Measurements from ENCODE around the gene SIRT1. TPM values are rescaled to one million over a fixed set of nuclear protein-coding genes. Genes with fewer than 3 reads are reported as not detected.

SIRT1 gene
- total and polyA plus RNA-seq, 2 of the 8 experiments (the other 6 are each of a cell fraction or from before 2014, with no cell fraction given): 22.6 to 70.9 TPM

- Histone ChIP-seq H3K9me3 (ENCODE audit: insufficient read depth in 2 of 2, low read depth in 1 of 2, low read length in 1 of 2) (no peaks in the 10 kb centered on the region), H3K4me2 (ENCODE audit: insufficient read depth in 1 of 2, low read depth in 2 of 2, low read length in 2 of 2) (no peak overlapping the region), H4K20me1 (replicated peaks in 1 of 2; ENCODE audit: control insufficient read depth in 1 of 2, insufficient read depth in 2 of 2, low read length in 2 of 2) (no peaks in the 10 kb centered on the region), H3K27me3 (replicated peaks in 1 of 4; ENCODE audit: control insufficient read depth in 3 of 4, extremely low read depth in 1 of 4, insufficient read depth in 3 of 4, low read length in 3 of 4) (no peaks in the 10 kb centered on the region), H3K23ac (ENCODE audit: insufficient read length) (no peak overlapping the region), H2AFZ (ENCODE audit: low read length) (no peak overlapping the region), H3K79me1 (ENCODE audit: low read depth, low read length) (no peaks in the 10 kb centered on the region), H3K56ac (replicated peaks; ENCODE audit: insufficient read length, low read depth, low read length) (no peak overlapping the region), H3K23me2 (ENCODE audit: low read depth, low read length) (peaks cover 2% of the 10 kb centered on the region; the same call in 1 of the 2 replicates), H2BK20ac (ENCODE audit: low read length) (no peak overlapping the region), H2BK12ac (ENCODE audit: low read depth, low read length) (no peak overlapping the region), H4K5ac (ENCODE audit: insufficient read length, low read depth, low read length) (no peak overlapping the region), H2BK120ac (replicated peaks; ENCODE audit: low read depth, low read length) (no peak overlapping the region), H3K9ac (replicated peaks in 1 of 4; ENCODE audit: extremely low read depth in 1 of 4, low read depth in 3 of 4, low read length in 3 of 4) (no peak overlapping the region), H3K79me2 (ENCODE audit: control insufficient read depth in 1 of 2, insufficient read depth in 2 of 2, low read length in 2 of 2) (no peaks in the 10 kb centered on the region; a peak in 1 of 4 replicates), H4K91ac (replicated peaks; ENCODE audit: insufficient read length, low read length) (no peak overlapping the region), H3K14ac (ENCODE audit: insufficient read length) (no peak overlapping the region), H2BK5ac (ENCODE audit: low read depth, low read length) (no peak overlapping the region), H4K8ac (ENCODE audit: extremely low read depth, insufficient read depth, low read length) (no peak overlapping the region), H2BK15ac (ENCODE audit: low read length) (no peak overlapping the region), H3K4ac (replicated peaks; ENCODE audit: insufficient read length, low read depth, low read length) (no peak overlapping the region), H3K4me3 (ENCODE audit: extremely low read depth in 1 of 4, insufficient read depth in 2 of 4, low read depth in 3 of 4, low read length in 4 of 4) (no peak overlapping the region), H3K27ac (ENCODE audit: low read depth, low read length) (no peak overlapping the region), H2AK5ac (ENCODE audit: low read depth, low read length) (no peak overlapping the region), H3K4me1 (replicated peaks in 1 of 4; ENCODE audit: control insufficient read depth in 3 of 4, insufficient read depth in 4 of 4, low read length in 3 of 4) (no peaks in the 10 kb centered on the region), H3K18ac (ENCODE audit: extremely low read depth, low read length) (no peak overlapping the region), H3K36me3 (ENCODE audit: control insufficient read depth in 2 of 4, insufficient read depth in 4 of 4, low read length in 3 of 4) (no peaks in the 10 kb centered on the region)
- DNase-seq (ENCODE audit: low read depth in 1 of 2, low spot score in 2 of 2) (no peak), FAIRE-seq (no peak)
- 91% methylated on average over 2 of the region's 2 CpGs; no CpG with 5 or more reads in 1 of the 2 experiments for WGBS, 2 experiments (ENCODE audit: extremely low coverage in 1 of 2, insufficient coverage in 1 of 2, insufficient read length in 1 of 2, insufficient replicate concordance in 2 of 2, low coverage in 1 of 2, low lambda C conversion rate in 2 of 2, missing lambda C conversion rate in 1 of 2)
- CTCF ChIA-PET (ENCODE audit: partially characterized antibody): interaction anchor here (0.9 kb wide), 1 partner anchor 12 kb away, joined by 4 read pairs; no protein-coding TSS in a partner anchor
- POLR2A ChIA-PET (ENCODE audit: partially characterized antibody): interaction anchor here (1.6 kb wide), 1 partner anchor 11 kb away, joined by 6 read pairs; no protein-coding TSS in a partner anchor
Measured at GRCh38 chr10:67851186-67851585, 33.3 kb upstream of the SIRT1 start.

Data from H1 (cell line).